ENCODE measurements around the gene CAPN10. TPM values are rescaled to one million over a fixed set of nuclear protein-coding genes. Genes with fewer than 3 reads are reported as not detected.

The CAPN10 gene
- total RNA-seq, 1 donor from 2014 or later, result 24.9 TPM

GRCh38 chr2:240626531-240627300, 40.2 kb downstream of the CAPN10 start:
- no peak overlapping the region for H3K9ac ChIP-seq (ENCODE audit: low read length)
- no peak overlapping the region for H3K4me3 ChIP-seq (ENCODE audit: insufficient read depth, low read depth, low read length)
- FAIRE-seq (no peak), DNase-seq (ENCODE audit: low read depth) (no peak)
- no peak overlapping the region for H3K27ac ChIP-seq (ENCODE audit: low read depth, low read length)
- H3K9me3 ChIP-seq (ENCODE audit: insufficient read depth, low read depth, low read length), result no peaks in the 10 kb centered on the region
- peaks cover 8% of the 10 kb centered on the region for H3K4me1 ChIP-seq (ENCODE audit: insufficient read depth, low read length)
- no peak overlapping the region for H3K27ac Mint-ChIP-seq (ENCODE audit: unreplicated experiment)
- peaks cover under 1% of the 10 kb centered on the region for H3K4me1 Mint-ChIP-seq (ENCODE audit: low read depth, unreplicated experiment)
- no peak overlapping the region for H3K4me3 Mint-ChIP-seq (ENCODE audit: unreplicated experiment)
- H3K27me3 Mint-ChIP-seq (ENCODE audit: low read depth, unreplicated experiment), result peaks cover 11% of the 10 kb centered on the region
- no peaks in the 10 kb centered on the region for H3K9me3 Mint-ChIP-seq (ENCODE audit: unreplicated experiment)
- H3K36me3 Mint-ChIP-seq (ENCODE audit: low read depth, unreplicated experiment), result no peaks in the 10 kb centered on the region
- H3K4me2 ChIP-seq (ENCODE audit: low read length), result no peak overlapping the region
- TF ChIP-seq CTCF (IDR thresholded peaks at IDR 0.05; ENCODE audit: insufficient read depth, low read depth, low read length) (no peak), EZH2 (IDR thresholded peaks at IDR 0.05; ENCODE audit: insufficient read depth, low read length) (no peak)
- H3K79me2 ChIP-seq (ENCODE audit: insufficient read depth, low read length), result no peaks in the 10 kb centered on the region
- no peaks in the 10 kb centered on the region for H3K27me3 ChIP-seq (ENCODE audit: insufficient read depth, low read length)
- no peak overlapping the region for H2AFZ ChIP-seq (ENCODE audit: low read depth, low read length)
- no peaks in the 10 kb centered on the region for H4K20me1 ChIP-seq (ENCODE audit: insufficient read depth, low read length)
- no peaks in the 10 kb centered on the region for H3K36me3 ChIP-seq (ENCODE audit: insufficient read depth, low read length)

GRCh38 chr2:240627736-240628506, 41.4 kb downstream of the CAPN10 start:
- peaks cover 6% of the 10 kb centered on the region for H3K9me3 ChIP-seq (ENCODE audit: insufficient read depth, low read depth, low read length)
- H3K36me3 ChIP-seq (ENCODE audit: insufficient read depth, low read length), result no peaks in the 10 kb centered on the region
- FAIRE-seq, result no peak
- no peak overlapping the region for H3K4me3 ChIP-seq (ENCODE audit: insufficient read depth, low read depth, low read length)
- H3K9me3 Mint-ChIP-seq (ENCODE audit: unreplicated experiment), result peaks cover 3% of the 10 kb centered on the region
- H3K4me1 Mint-ChIP-seq (ENCODE audit: low read depth, unreplicated experiment), result no peaks in the 10 kb centered on the region
- H3K27ac ChIP-seq (ENCODE audit: low read depth, low read length), result no peak overlapping the region
- TF ChIP-seq CTCF (IDR thresholded peaks at IDR 0.05; ENCODE audit: insufficient read depth, low read depth, low read length) (no peak), EZH2 (IDR thresholded peaks at IDR 0.05; ENCODE audit: insufficient read depth, low read length) (no peak)
- peaks cover 8% of the 10 kb centered on the region for H3K4me1 ChIP-seq (ENCODE audit: insufficient read depth, low read length)
- no peak for DNase-seq (ENCODE audit: low read depth)
- H3K27ac Mint-ChIP-seq (ENCODE audit: unreplicated experiment), result no peak overlapping the region
- H2AFZ ChIP-seq (ENCODE audit: low read depth, low read length), result no peak overlapping the region
- no peak overlapping the region for H3K4me3 Mint-ChIP-seq (ENCODE audit: unreplicated experiment)
- no peaks in the 10 kb centered on the region for H4K20me1 ChIP-seq (ENCODE audit: insufficient read depth, low read length)
- no peaks in the 10 kb centered on the region for H3K27me3 ChIP-seq (ENCODE audit: insufficient read depth, low read length)
- H3K79me2 ChIP-seq (ENCODE audit: insufficient read depth, low read length), result no peaks in the 10 kb centered on the region
- no peak overlapping the region for H3K9ac ChIP-seq (ENCODE audit: low read length)
- H3K36me3 Mint-ChIP-seq (ENCODE audit: low read depth, unreplicated experiment), result no peaks in the 10 kb centered on the region
- H3K4me2 ChIP-seq (ENCODE audit: low read length), result no peak overlapping the region
- H3K27me3 Mint-ChIP-seq (ENCODE audit: low read depth, unreplicated experiment), result peaks cover 12% of the 10 kb centered on the region

GRCh38 chr2:240628507-240628807, 41.9 kb downstream of the CAPN10 start:
- Histone ChIP-seq H3K4me1 (ENCODE audit: insufficient read depth, low read length) (peaks cover 8% of the 10 kb centered on the region), H3K36me3 (ENCODE audit: insufficient read depth, low read length) (no peaks in the 10 kb centered on the region), H3K27me3 (ENCODE audit: insufficient read depth, low read length) (no peaks in the 10 kb centered on the region), H3K27ac (ENCODE audit: low read depth, low read length) (no peak overlapping the region), H2AFZ (ENCODE audit: low read depth, low read length) (no peak overlapping the region), H3K4me3 (ENCODE audit: insufficient read depth, low read depth, low read length) (no peak overlapping the region), H3K9me3 (ENCODE audit: insufficient read depth, low read depth, low read length) (peaks cover 6% of the 10 kb centered on the region), H3K79me2 (ENCODE audit: insufficient read depth, low read length) (no peaks in the 10 kb centered on the region), H3K4me2 (ENCODE audit: low read length) (no peak overlapping the region), H3K9ac (ENCODE audit: low read length) (no peak overlapping the region), H4K20me1 (ENCODE audit: insufficient read depth, low read length) (no peaks in the 10 kb centered on the region)
- no peak overlapping the region for H3K27ac Mint-ChIP-seq (ENCODE audit: unreplicated experiment)
- DNase-seq (ENCODE audit: low read depth) (no peak), FAIRE-seq (no peak)
- peaks cover 18% of the 10 kb centered on the region for H3K27me3 Mint-ChIP-seq (ENCODE audit: low read depth, unreplicated experiment)
- no peaks in the 10 kb centered on the region for H3K4me1 Mint-ChIP-seq (ENCODE audit: low read depth, unreplicated experiment)
- no peak overlapping the region for H3K4me3 Mint-ChIP-seq (ENCODE audit: unreplicated experiment)
- H3K36me3 Mint-ChIP-seq (ENCODE audit: low read depth, unreplicated experiment), result no peaks in the 10 kb centered on the region
- TF ChIP-seq EZH2 (IDR thresholded peaks at IDR 0.05; ENCODE audit: insufficient read depth, low read length), result no peak
- TF ChIP-seq CTCF (IDR thresholded peaks at IDR 0.05; ENCODE audit: insufficient read depth, low read depth, low read length), result no peak
- peaks cover 8% of the 10 kb centered on the region for H3K9me3 Mint-ChIP-seq (ENCODE audit: unreplicated experiment)
